ENCODE measurements around the gene TMUB2. TPM values are rescaled to one million over a fixed set of nuclear protein-coding genes. Genes with fewer than 3 reads are reported as not detected.

Gene TMUB2
- total and polyA plus RNA-seq, 2 of the 13 experiments (the other 11 are each of a cell fraction or from before 2014, with no cell fraction given), result 26.9 to 50.8 TPM

GRCh38 chr17:44207319-44207718, 20.5 kb downstream of the TMUB2 start (continued):
- TF ChIP-seq SIX1 (CRISPR knock-in tag; IDR thresholded peaks at IDR 0.05; ENCODE audit: borderline replicate concordance) (no peak), PRMT3 (CRISPR knock-in tag; IDR thresholded peaks at IDR 0.05; ENCODE audit: borderline replicate concordance, low read depth) (no peak), DNMT3B (CRISPR knock-in tag; conservative IDR thresholded peaks at IDR 0.05) (no peak), NCOR1 (IDR thresholded peaks at IDR 0.05; ENCODE audit: borderline replicate concordance, low read length) (no peak), ZNF570 (CRISPR knock-in tag; IDR thresholded peaks at IDR 0.05; ENCODE audit: borderline replicate concordance) (no peak), RFX5 (IDR thresholded peaks at IDR 0.05; ENCODE audit: low read depth, low read length) (no peak), ZNF224 (CRISPR knock-in tag; IDR thresholded peaks at IDR 0.05) (no peak)

GRCh38 chr17:44207743-44208142, 21.0 kb downstream of the TMUB2 start:
- DNase-seq (ENCODE audit: low spot score), result no peak
- no TSS peak for BruUV-seq (replicated peaks)
- in situ Hi-C loops (cut with HindIII; ENCODE audit: extremely low pct_ligation_motif_present, low pct_unique_long_range_greater_than_20kb), result no loop called here
- FAIRE-seq, result no peak
- peaks cover 14% of the 10 kb centered on the region; the same call in 1 of the 2 replicates for H3K4me1 ChIP-seq (ENCODE audit: insufficient read depth, low read length)
- no peaks in the 10 kb centered on the region for H4K20me1 ChIP-seq (ENCODE audit: insufficient read depth, low read length)
- no peaks in the 10 kb centered on the region for H3K27me3 ChIP-seq (ENCODE audit: control insufficient read depth in 1 of 2, insufficient read depth in 2 of 2, low read length in 2 of 2)
- no peak for ATAC-seq
- H3K9ac ChIP-seq (ENCODE audit: insufficient read depth, low read depth, low read length), result no peak overlapping the region
- H3K27ac ChIP-seq (ENCODE audit: extremely low read length, insufficient read depth, low read length), result no peak overlapping the region
- ChIA-PET CTCF (ENCODE audit: low intra/inter-chr PET ratio, low total read pairs) (no interaction called here), POLR2A (no interaction called here)
- H3K79me2 ChIP-seq (ENCODE audit: insufficient read depth, low read length), result no peaks in the 10 kb centered on the region
- H2AFZ ChIP-seq (ENCODE audit: low read length), result no peak overlapping the region
- H3K36me3 ChIP-seq (replicated peaks in 1 of 2; ENCODE audit: control insufficient read depth in 1 of 2, insufficient read depth in 2 of 2, low read length in 2 of 2), result peaks cover 22 to 46% of the 10 kb centered on the region in 2 experiments
- no peak overlapping the region for H3K4me3 ChIP-seq (replicated peaks in 1 of 3; ENCODE audit: insufficient read depth in 1 of 3, low read depth in 2 of 3, low read length in 3 of 3)
- H3K4me2 ChIP-seq (ENCODE audit: low read depth, low read length), result no peak overlapping the region
- no peak for TF ChIP-seq PHF8 (CRISPR knock-in tag; IDR thresholded peaks at IDR 0.05)
- no peak for TF ChIP-seq ZNF136 (CRISPR knock-in tag; IDR thresholded peaks at IDR 0.05; ENCODE audit: low read depth)
- TF ChIP-seq ASH2L (IDR thresholded peaks at IDR 0.05; ENCODE audit: insufficient read length, low read depth, low read length), result no peak
- no peak for TF ChIP-seq GPN1 (CRISPR knock-in tag; IDR thresholded peaks at IDR 0.05; ENCODE audit: borderline replicate concordance)
- no peak for TF ChIP-seq ZNF788 (CRISPR knock-in tag; IDR thresholded peaks at IDR 0.05; ENCODE audit: borderline replicate concordance)
- WGBS (ENCODE audit: low lambda C conversion rate), result 100% methylated on average over 5 of the region's 5 CpGs
- H3K9me3 ChIP-seq (ENCODE audit: low read length), result no peaks in the 10 kb centered on the region
- intact Hi-C loops (cut with micrococcal nuclease; ENCODE audit: unreplicated experiment), result no loop called here

Data from HepG2 (cell line).